Aorta (tissue), 5 donors: ENCODE measurements around the gene FER. TPM values are rescaled to one million over a fixed set of nuclear protein-coding genes. Genes with fewer than 3 reads are reported as not detected.
"Not testable (repeated sequence)": the region's sequence is repeated elsewhere in the genome, so short reads cannot be mapped to it uniquely, and the experiment has no call there.

Experiments
- ATAC-seq: fragments of 200-7000 bp; cut with Tn5 transposase; one replicate; pipeline ENCODE4 v1.9.1; 2022; ENCODE audit warnings: moderate library complexity; ENCODE audit not compliant: low FRiP score
- DNase-seq, 2 donors: peaks; one replicate each; pipeline ENCODE4 v3.0.0-alpha.2; 2020
- H3K27ac ChIP-seq, 2 donors: one replicate each; pipeline ENCODE4 v1.5.1; 2013; ENCODE audit warnings: low read length in 2 of 2, mild to moderate bottlenecking in 2 of 2, moderate library complexity in 2 of 2, control low read depth in 1 of 2, inconsistent platforms in 1 of 2, low read depth in 1 of 2
- H3K27me3 ChIP-seq, 2 donors: one replicate each; pipeline ENCODE4 v1.6.1; 2013; ENCODE audit warnings: control low read depth in 1 of 2, low read length in 1 of 2, mild to moderate bottlenecking in 1 of 2, moderate library complexity in 1 of 2; ENCODE audit not compliant: insufficient read depth in 2 of 2, control insufficient read depth in 1 of 2
- H3K36me3 ChIP-seq, 2 donors: one replicate each; pipeline ENCODE4 v1.6.1; 2013; ENCODE audit warnings: control low read depth in 1 of 2, low read length in 1 of 2, mild to moderate bottlenecking in 1 of 2; ENCODE audit not compliant: insufficient read depth in 2 of 2, control insufficient read depth in 1 of 2
- H3K4me1 ChIP-seq, 2 donors: one replicate each; pipeline ENCODE4 v1.6.1; 2013; ENCODE audit warnings: low read length in 2 of 2, control low read depth in 1 of 2, mild to moderate bottlenecking in 1 of 2, moderate library complexity in 1 of 2; ENCODE audit not compliant: insufficient read depth in 2 of 2, control insufficient read depth in 1 of 2
- H3K4me3 ChIP-seq, 2 donors: one replicate each; pipeline ENCODE4 v1.5.1; 2013; ENCODE audit warnings: low read length in 2 of 2, control low read depth in 1 of 2, mild to moderate bottlenecking in 1 of 2
- H3K9me3 ChIP-seq: one replicate; pipeline ENCODE4 v1.6.1; 2013; ENCODE audit warnings: mild to moderate bottlenecking, low read length; ENCODE audit not compliant: control insufficient read depth
- WGBS, 2 donors: extraction: QIAGEN DNeasy Blood & Tissue Kit; methylation state at CpG; one replicate each; pipeline ENCODE4 v1.1.7; 2013; 5-methylcytosine and 5-hydroxymethylcytosine counted together
- intact Hi-C, 2 donors: fragments of 100-400 bp; cut with DNase I; formaldehyde crosslinking; loops; one replicate each; pipeline versions ENCODE4 v1.14.2 to v1.15.0; 2022
- polyA plus RNA-seq, 2 donors: library from polyadenylated mRNA; stranded (reverse); fragments of 200-250 nt; gene quantifications; one replicate each; pipeline ENCODE4 v1.2.3, GENCODE V29; 2013
- total RNA-seq, 2 donors: library from RNA; stranded (reverse); fragmentation: NEBNext Ultra II Directional; extraction: Animal tissue kit (Norgen Biotek cat#: 25700); gene quantifications; one replicate each; pipeline ENCODE4 v1.2.1, GENCODE V29; 2021
- donor health status: healthy with polysubstance abuse.
- donor health status: Bipolar disorder and iron deficiency.
- donor health status: DM: no; HTN: no; CAD: no.
- donor health status: DM: no; HTN: no; CAD: no.
- donor health status: DM: yes; HTN: yes; CAD: no.

FER gene
- total and polyA plus RNA-seq, 4 donors, result 5.1 to 54.6 (median 27.8) TPM

GRCh38 chr5:108753877-108754276 is 6.2 kb downstream of the FER start:
- H3K4me1 ChIP-seq, result no peaks in the 10 kb centered on the region
- WGBS, 2 donors, result 80 to 81% methylated on average over 6 of the region's 6 CpGs
- H3K36me3 ChIP-seq, result no peaks in the 10 kb centered on the region
- H3K9me3 ChIP-seq, result no peaks in the 10 kb centered on the region
- DNase-seq (no peak), ATAC-seq (no peak)
- H3K27ac ChIP-seq, result no peak overlapping the region
- no peaks in the 10 kb centered on the region for H3K27me3 ChIP-seq
- intact Hi-C loops, result no loop called here
- H3K4me3 ChIP-seq, result no peak overlapping the region

- peaks cover 1% of the 10 kb centered on the region for H3K9me3 ChIP-seq
- no peak for ATAC-seq
- intact Hi-C loops, result no loop called here
- 97% methylated on average over 1 of the region's 1 CpG for WGBS, 2 donors
- no peaks in the 10 kb centered on the region for H3K27me3 ChIP-seq
- no peaks in the 10 kb centered on the region for H3K36me3 ChIP-seq
- H3K27ac ChIP-seq, result no peak overlapping the region
- no peak overlapping the region for H3K4me3 ChIP-seq
- DNase-seq, result no peak
- H3K4me1 ChIP-seq, result no peaks in the 10 kb centered on the region
These were observed 12.8 kb downstream of the FER start for GRCh38 chr5:108760512-108760911.

DNA sequence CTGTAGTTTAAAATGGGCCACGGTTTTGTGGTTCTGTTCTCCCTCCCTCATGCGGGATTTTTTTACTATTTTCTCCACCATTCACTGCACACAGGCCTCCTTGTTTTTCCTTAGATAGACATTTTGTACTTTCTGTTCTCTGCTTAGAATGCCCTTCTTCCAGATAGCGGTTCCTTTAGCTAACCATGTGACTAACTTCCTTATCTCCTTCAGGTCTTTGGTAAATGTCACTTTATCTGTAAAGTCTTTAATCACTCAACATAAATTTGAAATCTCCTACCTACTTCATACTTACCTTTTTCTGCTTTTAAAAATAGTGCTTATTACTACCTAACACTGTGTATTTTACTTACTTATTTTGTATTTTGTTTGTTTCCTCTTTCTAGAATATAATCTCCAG is 15.0 kb downstream of the FER start:
- Histone ChIP-seq H3K27ac (no peak overlapping the region), H3K9me3 (peaks cover 1% of the 10 kb centered on the region), H3K4me3 (no peak overlapping the region), H3K27me3 (no peaks in the 10 kb centered on the region), H3K36me3 (no peaks in the 10 kb centered on the region), H3K4me1 (no peaks in the 10 kb centered on the region)
- WGBS, 2 donors, result 34 to 48% methylated on average over 3 of the region's 3 CpGs
- intact Hi-C loops, result no loop called here
- DNase-seq, result no peak
- ATAC-seq, result no peak

GRCh38 chr5:108763222-108763916 is 15.7 kb downstream of the FER start:
- Histone ChIP-seq H3K9me3 (peaks cover 1% of the 10 kb centered on the region), H3K36me3 (no peaks in the 10 kb centered on the region), H3K4me1 (no peaks in the 10 kb centered on the region), H3K27ac (no peak overlapping the region), H3K4me3 (no peak overlapping the region), H3K27me3 (no peaks in the 10 kb centered on the region)
- WGBS, 2 donors, result 90 to 94% methylated on average over 3 of the region's 3 CpGs
- intact Hi-C loops, result no loop called here
- no peak for ATAC-seq
- no peak for DNase-seq

DNA sequence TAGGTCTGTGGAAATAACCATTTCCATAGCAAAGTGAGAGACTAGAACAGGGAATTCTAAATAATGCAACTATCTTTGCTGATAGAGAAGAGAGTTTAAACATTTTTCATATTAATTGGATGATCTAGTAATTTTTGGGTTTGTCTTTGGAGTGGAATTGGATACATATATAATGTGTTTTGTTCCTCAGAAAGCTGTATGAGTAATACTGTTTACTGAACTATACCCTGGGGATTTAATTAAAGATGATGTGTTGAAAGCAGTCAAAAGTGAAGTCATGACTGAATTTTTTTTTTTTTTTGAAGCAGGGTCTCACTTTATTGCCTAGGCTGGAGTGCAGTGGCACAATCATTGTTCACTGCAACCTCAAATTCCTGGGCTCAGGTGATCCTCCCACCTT is 17.9 kb downstream of the FER start:
- Histone ChIP-seq H3K4me3 (no peak overlapping the region), H3K27me3 (no peaks in the 10 kb centered on the region), H3K4me1 (peaks cover 0 to 3% of the 10 kb centered on the region in 2 donors), H3K9me3 (no peaks in the 10 kb centered on the region), H3K27ac (no peak overlapping the region), H3K36me3 (no peaks in the 10 kb centered on the region)
- intact Hi-C loops, result no loop called here
- DNase-seq (no peak), ATAC-seq (no peak)

- 95 to 97% methylated on average over 5 of the region's 5 CpGs for whole genome bisulfite sequencing, 2 donors
- intact Hi-C loops, result not testable (repeated sequence)
These were observed 19.2 kb downstream of the FER start for GRCh38 chr5:108766916-108767315.

GRCh38 chr5:108769352-108769751 is 21.7 kb downstream of the FER start:
- no peak for ATAC-seq
- intact Hi-C loops, result no loop called here
- Histone ChIP-seq H3K4me3 (no peak overlapping the region), H3K27me3 (no peaks in the 10 kb centered on the region), H3K9me3 (no peaks in the 10 kb centered on the region), H3K27ac (no peak overlapping the region), H3K36me3 (no peaks in the 10 kb centered on the region), H3K4me1 (peaks cover 0 to 3% of the 10 kb centered on the region in 2 donors)
- no peak for DNase-seq
- 67 to 74% methylated on average over 1 of the region's 1 CpG for WGBS, 2 donors

More at GRCh38 chr5:108766916-108767315, 19.2 kb downstream of the FER start:
- H3K4me3 ChIP-seq, ATAC-seq, DNase-seq, H3K9me3 ChIP-seq, H3K36me3 ChIP-seq, H3K27me3 ChIP-seq, H3K27ac ChIP-seq, H3K4me1 ChIP-seq: not testable (repeated sequence)

- WGBS, 2 donors, result 40% methylated on average over 1 of the region's 1 CpG
- no peak for ATAC-seq
These were observed 24.9 kb downstream of the FER start for GRCh38 chr5:108772626-108773025.

GRCh38 chr5:108773330-108773729 is 25.6 kb downstream of the FER start:
- Histone ChIP-seq H3K4me1 (peaks cover 0 to 3% of the 10 kb centered on the region in 2 donors), H3K4me3 (no peak overlapping the region), H3K27ac (no peak overlapping the region), H3K36me3 (no peaks in the 10 kb centered on the region), H3K9me3 (no peaks in the 10 kb centered on the region), H3K27me3 (no peaks in the 10 kb centered on the region)
- ATAC-seq (no peak), DNase-seq (no peak)
- WGBS, 2 donors, result 94 to 95% methylated on average over 2 of the region's 2 CpGs
- intact Hi-C loops, result no loop called here

More at GRCh38 chr5:108772626-108773025, 24.9 kb downstream of the FER start:
- peaks cover 0 to 3% of the 10 kb centered on the region in 2 donors for H3K4me1 ChIP-seq
- H3K27me3 ChIP-seq, result no peaks in the 10 kb centered on the region
- no peak overlapping the region for H3K27ac ChIP-seq
- H3K9me3 ChIP-seq, result no peaks in the 10 kb centered on the region
- H3K36me3 ChIP-seq, result no peaks in the 10 kb centered on the region
- DNase-seq, result no peak
- H3K4me3 ChIP-seq, result no peak overlapping the region
- intact Hi-C loops, result no loop called here
